ENCODE results near the gene PHLDA2.
A peak's percentile ranks its signal among the peaks of the same experiment; 100 is the strongest.

PHLDA2 gene

GRCh38 chr11:2892215-2892966 lies 36.8 kb downstream of the PHLDA2 start:
- DNase-seq: no peak

- no peak for DNase-seq
Measured at GRCh38 chr11:2891326-2892214, 37.6 kb downstream of the PHLDA2 start.

GRCh38 chr11:2890466-2891294 lies 38.5 kb downstream of the PHLDA2 start:
- no peak for DNase-seq

GRCh38 chr11:2889362-2890273 lies 39.6 kb downstream of the PHLDA2 start:
- DNase-seq: no peak

- peak; percentile 79 for DNase-seq
Measured at GRCh38 chr11:2888266-2888968, 40.8 kb downstream of the PHLDA2 start.

- DNase-seq: no peak
Measured at GRCh38 chr11:2887515-2888195, 41.6 kb downstream of the PHLDA2 start.

GRCh38 chr11:2886936-2887335 lies 42.3 kb downstream of the PHLDA2 start:
- DNase-seq: no peak

- DNase-seq: no peak
Measured at GRCh38 chr11:2886191-2886894, 42.9 kb downstream of the PHLDA2 start.

- DNase-seq: peak; percentile 77
Measured at GRCh38 chr11:2885678-2886081, 43.5 kb downstream of the PHLDA2 start, which contains the start of gene CDKN1C. TSS of gene CDKN1C (minus strand) at chr11:2885775. CDS start at chr11:2885456, 319 bp downstream.

- peak; percentile 45 for DNase-seq
Measured at GRCh38 chr11:2885017-2885677, 44.1 kb downstream of the PHLDA2 start.

- no peak for DNase-seq
Measured at GRCh38 chr11:2883979-2884815, 45.0 kb downstream of the PHLDA2 start.

GRCh38 chr11:2883640-2883978 lies 45.6 kb downstream of the PHLDA2 start:
- DNase-seq: no peak

- no peak for DNase-seq
Measured at GRCh38 chr11:2882396-2883110, 46.7 kb downstream of the PHLDA2 start.

- DNase-seq: no peak
Measured at GRCh38 chr11:2881981-2882375, 47.2 kb downstream of the PHLDA2 start.

- no peak for DNase-seq
Measured at GRCh38 chr11:2881076-2881980, 47.9 kb downstream of the PHLDA2 start.

- no peak for DNase-seq
Measured at GRCh38 chr11:2880646-2881045, 48.6 kb downstream of the PHLDA2 start.

GRCh38 chr11:2878782-2879181 lies 50.4 kb downstream of the PHLDA2 start:
- no peak for DNase-seq
